Sigmoid colon (tissue), 7 donors: ENCODE data around the gene NDUFB8. TPM values are rescaled to one million over a fixed set of nuclear protein-coding genes. Genes with fewer than 3 reads are reported as not detected.

ENCODE experiments used
- DNase-seq: peaks from one replicate; pipeline ENCODE4 v3.0.0-alpha.2; 2019
- H3K27ac ChIP-seq, 4 donors: fragments of 200-600 bp; sonication (generic); one replicate each; pipeline ENCODE4 v1.5.1; 2016 to 2019; ENCODE audit warnings: mild to moderate bottlenecking in 1 of 4
- H3K27me3 ChIP-seq, 3 donors: fragments of 200-600 bp; sonication (generic); one replicate each; pipeline ENCODE4 v1.5.1; 2019; ENCODE audit warnings: mild to moderate bottlenecking in 1 of 3
- H3K36me3 ChIP-seq, 4 donors: fragments of 200-600 bp; sonication (generic); one replicate each; pipeline ENCODE4 v1.5.1; 2016 to 2019
- H3K4me1 ChIP-seq, 4 donors: fragments of 200-600 bp; sonication (generic); one replicate each; pipeline ENCODE4 v1.5.1; 2017 to 2019
- H3K4me3 ChIP-seq, 4 donors: fragments of 200-600 bp; sonication (generic); one replicate each; pipeline ENCODE4 v1.5.1; 2017 to 2019; ENCODE audit warnings: mild to moderate bottlenecking in 2 of 4, moderate library complexity in 1 of 4
- H3K9me3 ChIP-seq, 4 donors: fragments of 200-600 bp in 3 of 4; sonication (generic) in 3 of 4; one replicate each; pipeline versions ENCODE4 v1.5.1 to v1.6.1; 2013 to 2019
- CTCF ChIP-seq, 4 experiments: fragments of 450-650 bp in 3 of 4; fragments of 200-600 bp in 1 of 4; IDR thresholded peaks; one replicate each; pipeline ENCODE4 v1.5.1; 2016 to 2019; ENCODE audit warnings: antibody characterized with exemption in 4 of 4, mild to moderate bottlenecking in 3 of 4, moderate library complexity in 2 of 4
- EP300 ChIP-seq, 4 donors: sonication (generic); formaldehyde crosslinking; IDR thresholded peaks; one replicate each; pipeline ENCODE4 v1.6.1; 2017; ENCODE audit warnings: antibody characterized with exemption in 4 of 4
- POLR2A ChIP-seq, 2 donors: fragments of 450-650 bp; IDR thresholded peaks; one replicate each; pipeline ENCODE4 v1.6.1; 2016; ENCODE audit warnings: antibody characterized with exemption in 2 of 2, mild to moderate bottlenecking in 2 of 2, moderate library complexity in 2 of 2
- POLR2AphosphoS5 ChIP-seq, 4 donors: sonication (generic); formaldehyde crosslinking; IDR thresholded peaks; one replicate each; pipeline ENCODE4 v1.6.1; 2017; ENCODE audit warnings: antibody characterized with exemption in 4 of 4
- WGBS, 2 donors: extraction: QIAGEN DNeasy Blood & Tissue Kit; methylation state at CpG; one replicate each; pipeline ENCODE4 v1.1.7; 2013; 5-methylcytosine and 5-hydroxymethylcytosine counted together
- intact Hi-C: fragments of 100-400 bp; cut with DNase I; formaldehyde crosslinking; loops from one replicate; pipeline ENCODE4 v1.15.1; 2023
- polyA plus RNA-seq, 3 donors: library from polyadenylated mRNA; stranded (reverse); fragments of 200-250 nt; gene quantifications; one replicate each; pipeline ENCODE4 v1.2.3, GENCODE V29; 2013
- total RNA-seq, 4 donors: library from RNA; depleted of rRNA; stranded (reverse); fragments of >200 nt; gene quantifications; one replicate each; pipeline ENCODE4 v1.1.0, GENCODE V29; 2016
- donor health status: healthy with polysubstance abuse.
- donor health status: Bipolar disorder and iron deficiency.
- donor health status: healthy.

Gene NDUFB8
- total and polyA plus RNA-seq, 7 donors, result 232 to 449 (median 359) TPM

DNA sequence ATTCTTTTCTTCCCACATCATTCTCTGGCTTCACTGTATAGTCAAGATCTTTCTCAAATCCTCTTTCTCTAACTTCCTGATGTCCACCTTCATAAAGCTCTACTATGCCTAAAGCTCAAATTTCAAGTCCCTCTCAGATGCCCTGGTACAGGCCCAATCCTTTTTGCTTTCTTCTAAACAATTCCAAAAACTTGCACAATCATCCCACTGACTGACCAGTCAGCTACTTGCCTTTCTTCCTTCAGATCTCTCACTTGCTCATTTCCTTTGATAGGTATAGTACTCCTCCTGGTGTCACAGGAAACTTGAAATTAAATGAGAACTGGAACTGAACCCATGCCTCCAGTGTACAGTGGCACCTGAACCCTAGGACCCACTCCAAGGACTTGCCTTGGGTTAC lies 28.2 kb downstream of the NDUFB8 start:
- intact Hi-C loops, result no loop called here
- no peak overlapping the region for H3K27ac ChIP-seq
- H3K36me3 ChIP-seq, result peaks cover 13 to 93% (median 41%) of the 10 kb centered on the region in 4 donors
- no peak for DNase-seq
- TF ChIP-seq POLR2AphosphoS5 (IDR thresholded peaks at IDR 0.05) (no peak), POLR2A (IDR thresholded peaks at IDR 0.05) (no peak), EP300 (IDR thresholded peaks at IDR 0.05) (no peak), CTCF (IDR thresholded peaks at IDR 0.05) (no peak)
- no peak overlapping the region for H3K4me3 ChIP-seq
- H3K9me3 ChIP-seq, result no peaks in the 10 kb centered on the region
- no peaks in the 10 kb centered on the region for H3K27me3 ChIP-seq
- H3K4me1 ChIP-seq, result no peaks in the 10 kb centered on the region

- H3K4me1 ChIP-seq, result no peaks in the 10 kb centered on the region
- no peak overlapping the region for H3K27ac ChIP-seq
- DNase-seq, result no peak
- intact Hi-C loops, result no loop called here
- peaks cover 14 to 97% (median 41%) of the 10 kb centered on the region in 4 donors for H3K36me3 ChIP-seq
- WGBS, 2 donors, result 98% methylated on average over 4 of the region's 4 CpGs
- no peaks in the 10 kb centered on the region for H3K9me3 ChIP-seq
- no peak overlapping the region for H3K4me3 ChIP-seq
- TF ChIP-seq CTCF (IDR thresholded peaks at IDR 0.05) (no peak), POLR2AphosphoS5 (IDR thresholded peaks at IDR 0.05) (no peak), POLR2A (IDR thresholded peaks at IDR 0.05) (no peak), EP300 (IDR thresholded peaks at IDR 0.05) (no peak)
- no peaks in the 10 kb centered on the region for H3K27me3 ChIP-seq
Measured at GRCh38 chr10:100498059-100498458, 31.6 kb downstream of the NDUFB8 start.

GRCh38 chr10:100496567-100496966 lies 33.1 kb downstream of the NDUFB8 start:
- no peak overlapping the region for H3K4me3 ChIP-seq
- WGBS, 2 donors, result 87 to 94% methylated on average over 2 of the region's 2 CpGs
- H3K4me1 ChIP-seq, result no peaks in the 10 kb centered on the region
- no peak for TF ChIP-seq POLR2AphosphoS5 (IDR thresholded peaks at IDR 0.05)
- TF ChIP-seq POLR2A (IDR thresholded peaks at IDR 0.05), result no peak
- no peak for TF ChIP-seq CTCF (IDR thresholded peaks at IDR 0.05)
- no peak for TF ChIP-seq EP300 (IDR thresholded peaks at IDR 0.05)
- H3K36me3 ChIP-seq, result peaks cover 14 to 96% (median 37%) of the 10 kb centered on the region in 4 donors
- intact Hi-C loops, result no loop called here
- no peaks in the 10 kb centered on the region for H3K27me3 ChIP-seq
- H3K27ac ChIP-seq, result no peak overlapping the region
- DNase-seq, result no peak
- no peaks in the 10 kb centered on the region for H3K9me3 ChIP-seq

GRCh38 chr10:100490531-100490930 lies 39.1 kb downstream of the NDUFB8 start:
- peaks cover 0 to 90% (median 35%) of the 10 kb centered on the region in 4 donors for H3K36me3 ChIP-seq
- no peaks in the 10 kb centered on the region for H3K4me1 ChIP-seq
- no peaks in the 10 kb centered on the region for H3K9me3 ChIP-seq
- no peak overlapping the region for H3K27ac ChIP-seq
- intact Hi-C loops, result no loop called here
- TF ChIP-seq EP300 (IDR thresholded peaks at IDR 0.05) (no peak), POLR2AphosphoS5 (IDR thresholded peaks at IDR 0.05) (no peak), POLR2A (IDR thresholded peaks at IDR 0.05) (no peak), CTCF (IDR thresholded peaks at IDR 0.05) (no peak)
- no peak for DNase-seq
- H3K4me3 ChIP-seq, result no peak overlapping the region
- H3K27me3 ChIP-seq, result no peaks in the 10 kb centered on the region
- WGBS, 2 donors, result 94% methylated on average over 2 of the region's 2 CpGs

DNA sequence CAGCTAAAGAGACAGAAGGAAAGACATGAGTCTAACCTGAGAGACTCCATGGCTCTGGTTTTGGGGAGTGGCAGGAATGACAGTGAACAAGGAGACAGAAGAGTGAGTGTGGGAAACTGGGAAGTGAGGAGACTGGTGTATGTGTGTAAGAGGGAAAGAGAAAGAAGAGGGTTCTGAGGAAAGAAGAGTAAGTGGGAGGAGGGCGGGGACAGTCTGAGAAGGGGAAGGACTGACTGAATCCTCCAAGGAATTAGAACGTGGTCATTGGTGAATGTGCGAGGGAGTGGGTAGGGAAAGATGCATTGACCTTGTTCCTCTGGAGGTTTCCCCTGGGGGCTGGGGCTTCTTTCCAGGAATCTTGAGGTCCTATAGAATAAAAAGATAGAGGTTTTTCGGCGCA lies 40.3 kb downstream of the NDUFB8 start:
- H3K4me3 ChIP-seq, result no peak overlapping the region
- no peak for DNase-seq
- H3K27me3 ChIP-seq, result no peaks in the 10 kb centered on the region
- intact Hi-C loops, result no loop called here
- H3K27ac ChIP-seq, result no peak overlapping the region
- WGBS, 2 donors, result 92 to 96% methylated on average over 5 of the region's 5 CpGs
- no peak for TF ChIP-seq POLR2A (IDR thresholded peaks at IDR 0.05)
- no peak for TF ChIP-seq EP300 (IDR thresholded peaks at IDR 0.05)
- no peak for TF ChIP-seq CTCF (IDR thresholded peaks at IDR 0.05)
- TF ChIP-seq POLR2AphosphoS5 (IDR thresholded peaks at IDR 0.05), result no peak
- no peaks in the 10 kb centered on the region for H3K9me3 ChIP-seq
- H3K4me1 ChIP-seq, result no peaks in the 10 kb centered on the region
- peaks cover 0 to 79% (median 34%) of the 10 kb centered on the region in 4 donors for H3K36me3 ChIP-seq
